ENCODE measurements around the gene ACKR2. TPM values are rescaled to one million over a fixed set of nuclear protein-coding genes. Genes with fewer than 3 reads are reported as not detected.

Gene ACKR2
- total and polyA plus RNA-seq, 2 of the 13 experiments (the other 11 are each of a cell fraction or from before 2014, with no cell fraction given): 1.1 to 1.9 TPM

DNA sequence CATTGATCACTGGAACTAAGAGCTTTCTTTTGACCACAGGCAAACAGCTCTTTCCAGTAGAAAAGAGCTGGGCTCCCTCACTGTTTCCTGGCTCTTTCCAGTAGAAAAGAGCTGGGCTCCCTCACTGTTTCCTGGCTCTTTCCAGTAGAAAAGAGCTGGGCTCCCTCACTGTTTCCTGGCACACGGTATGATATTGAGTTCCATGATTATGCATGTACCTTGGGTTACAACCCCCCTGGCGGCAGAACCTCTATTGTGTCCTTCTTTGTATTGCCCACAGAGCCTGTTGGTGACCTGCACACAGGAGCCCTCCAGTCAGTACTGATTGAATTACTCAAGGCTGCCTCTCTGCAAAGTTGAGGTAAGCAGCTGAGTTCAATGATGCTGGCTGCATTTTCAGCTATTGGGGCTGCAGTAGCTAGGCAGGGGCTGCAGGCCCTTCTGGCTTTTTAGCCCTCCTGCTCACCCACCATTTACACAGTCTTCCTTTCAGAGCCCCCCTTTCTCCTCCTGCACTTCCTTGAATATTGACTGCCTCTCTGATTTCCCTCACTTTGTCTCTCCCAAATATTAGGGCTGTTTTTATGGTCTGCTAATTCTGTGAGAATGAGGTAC lies 10.2 kb downstream of the ACKR2 start (continued):
- no peak for TF ChIP-seq AFF4 (CRISPR knock-in tag; IDR thresholded peaks at IDR 0.05)
- TF ChIP-seq, protein P1, sequence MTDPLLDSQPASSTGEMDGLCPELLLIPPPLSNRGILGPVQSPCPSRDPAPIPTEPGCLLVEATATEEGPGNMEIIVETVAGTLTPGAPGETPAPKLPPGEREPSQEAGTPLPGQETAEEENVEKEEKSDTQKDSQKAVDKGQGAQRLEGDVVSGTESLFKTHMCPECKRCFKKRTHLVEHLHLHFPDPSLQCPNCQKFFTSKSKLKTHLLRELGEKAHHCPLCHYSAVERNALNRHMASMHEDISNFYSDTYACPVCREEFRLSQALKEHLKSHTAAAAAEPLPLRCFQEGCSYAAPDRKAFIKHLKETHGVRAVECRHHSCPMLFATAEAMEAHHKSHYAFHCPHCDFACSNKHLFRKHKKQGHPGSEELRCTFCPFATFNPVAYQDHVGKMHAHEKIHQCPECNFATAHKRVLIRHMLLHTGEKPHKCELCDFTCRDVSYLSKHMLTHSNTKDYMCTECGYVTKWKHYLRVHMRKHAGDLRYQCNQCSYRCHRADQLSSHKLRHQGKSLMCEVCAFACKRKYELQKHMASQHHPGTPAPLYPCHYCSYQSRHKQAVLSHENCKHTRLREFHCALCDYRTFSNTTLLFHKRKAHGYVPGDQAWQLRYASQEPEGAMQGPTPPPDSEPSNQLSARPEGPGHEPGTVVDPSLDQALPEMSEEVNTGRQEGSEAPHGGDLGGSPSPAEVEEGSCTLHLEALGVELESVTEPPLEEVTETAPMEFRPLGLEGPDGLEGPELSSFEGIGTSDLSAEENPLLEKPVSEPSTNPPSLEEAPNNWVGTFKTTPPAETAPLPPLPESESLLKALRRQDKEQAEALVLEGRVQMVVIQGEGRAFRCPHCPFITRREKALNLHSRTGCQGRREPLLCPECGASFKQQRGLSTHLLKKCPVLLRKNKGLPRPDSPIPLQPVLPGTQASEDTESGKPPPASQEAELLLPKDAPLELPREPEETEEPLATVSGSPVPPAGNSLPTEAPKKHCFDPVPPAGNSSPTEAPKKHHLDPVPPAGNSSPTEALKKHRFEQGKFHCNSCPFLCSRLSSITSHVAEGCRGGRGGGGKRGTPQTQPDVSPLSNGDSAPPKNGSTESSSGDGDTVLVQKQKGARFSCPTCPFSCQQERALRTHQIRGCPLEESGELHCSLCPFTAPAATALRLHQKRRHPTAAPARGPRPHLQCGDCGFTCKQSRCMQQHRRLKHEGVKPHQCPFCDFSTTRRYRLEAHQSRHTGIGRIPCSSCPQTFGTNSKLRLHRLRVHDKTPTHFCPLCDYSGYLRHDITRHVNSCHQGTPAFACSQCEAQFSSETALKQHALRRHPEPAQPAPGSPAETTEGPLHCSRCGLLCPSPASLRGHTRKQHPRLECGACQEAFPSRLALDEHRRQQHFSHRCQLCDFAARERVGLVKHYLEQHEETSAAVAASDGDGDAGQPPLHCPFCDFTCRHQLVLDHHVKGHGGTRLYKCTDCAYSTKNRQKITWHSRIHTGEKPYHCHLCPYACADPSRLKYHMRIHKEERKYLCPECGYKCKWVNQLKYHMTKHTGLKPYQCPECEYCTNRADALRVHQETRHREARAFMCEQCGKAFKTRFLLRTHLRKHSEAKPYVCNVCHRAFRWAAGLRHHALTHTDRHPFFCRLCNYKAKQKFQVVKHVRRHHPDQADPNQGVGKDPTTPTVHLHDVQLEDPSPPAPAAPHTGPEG (CRISPR knock-in tag; IDR thresholded peaks at IDR 0.05): no peak
- TF ChIP-seq, protein P2, sequence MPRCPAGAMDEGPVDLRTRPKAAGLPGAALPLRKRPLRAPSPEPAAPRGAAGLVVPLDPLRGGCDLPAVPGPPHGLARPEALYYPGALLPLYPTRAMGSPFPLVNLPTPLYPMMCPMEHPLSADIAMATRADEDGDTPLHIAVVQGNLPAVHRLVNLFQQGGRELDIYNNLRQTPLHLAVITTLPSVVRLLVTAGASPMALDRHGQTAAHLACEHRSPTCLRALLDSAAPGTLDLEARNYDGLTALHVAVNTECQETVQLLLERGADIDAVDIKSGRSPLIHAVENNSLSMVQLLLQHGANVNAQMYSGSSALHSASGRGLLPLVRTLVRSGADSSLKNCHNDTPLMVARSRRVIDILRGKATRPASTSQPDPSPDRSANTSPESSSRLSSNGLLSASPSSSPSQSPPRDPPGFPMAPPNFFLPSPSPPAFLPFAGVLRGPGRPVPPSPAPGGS (CRISPR knock-in tag; IDR thresholded peaks at IDR 0.05): no peak
- TF ChIP-seq PHB2 (IDR thresholded peaks at IDR 0.05; ENCODE audit: partially characterized antibody): no peak
- TF ChIP-seq SNAI1 (CRISPR knock-in tag; IDR thresholded peaks at IDR 0.05; ENCODE audit: borderline replicate concordance): no peak
- no peak for TF ChIP-seq ELF4 (CRISPR knock-in tag; IDR thresholded peaks at IDR 0.05; ENCODE audit: borderline replicate concordance)
- no peak for TF ChIP-seq DMTF1 (CRISPR knock-in tag; IDR thresholded peaks at IDR 0.05)
- TF ChIP-seq FIP1L1 (IDR thresholded peaks at IDR 0.05; ENCODE audit: borderline replicate concordance, insufficient read depth, low read depth, low read length): no peak
- TF ChIP-seq ZNF589 (CRISPR knock-in tag; conservative IDR thresholded peaks at IDR 0.05): no peak
- no peak for TF ChIP-seq ZNF431 (CRISPR knock-in tag; IDR thresholded peaks at IDR 0.05; ENCODE audit: borderline replicate concordance, low read depth)
- TF ChIP-seq TCF12 (IDR thresholded peaks at IDR 0.05): no peak
- no peak for TF ChIP-seq TCF12 (CRISPR knock-in tag; IDR thresholded peaks at IDR 0.05)
- no peak for TF ChIP-seq ZNF331 (CRISPR knock-in tag; IDR thresholded peaks at IDR 0.05)
